ENCODE measurements around the gene PEX6.

DNA sequence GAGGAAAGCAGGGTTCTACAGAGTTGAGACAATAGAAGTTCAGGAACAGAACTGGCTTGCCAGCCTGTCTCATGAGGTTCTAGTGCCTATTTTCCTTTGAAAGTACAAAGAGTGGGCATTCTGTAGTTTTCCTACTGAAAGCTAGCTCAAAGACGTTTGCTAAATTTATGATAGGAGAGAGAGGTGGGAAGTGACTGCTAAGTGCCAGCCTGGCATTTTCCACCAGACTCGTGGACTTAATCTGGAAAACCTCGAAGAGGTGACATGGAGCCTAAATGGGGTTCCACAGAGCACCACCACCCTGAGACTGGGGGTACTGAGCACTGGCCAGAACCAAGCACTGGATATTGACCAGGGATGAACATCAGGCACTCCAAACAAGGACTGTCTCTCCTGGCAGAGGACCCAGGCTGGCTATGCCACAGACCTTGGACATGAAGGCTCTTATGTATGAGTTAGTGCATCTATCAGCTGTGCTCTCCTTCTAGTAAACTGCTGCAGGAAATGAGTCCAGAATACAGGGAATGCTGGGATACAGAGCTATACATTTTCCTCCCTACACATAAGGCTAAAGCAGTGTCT is 7.1 kb downstream of the PEX6 start:
- no peak for TF ChIP-seq GATA2 (IDR thresholded peaks at IDR 0.05; ENCODE audit: low read depth, low read length)
- TF ChIP-seq GATA3 (IDR thresholded peaks at IDR 0.05; ENCODE audit: low read depth, low read length) = no peak
